Right ventricle myocardium superior (tissue), 1 donor: ENCODE results near the gene KIRREL3. TPM values are rescaled to one million over a fixed set of nuclear protein-coding genes. Genes with fewer than 3 reads are reported as not detected.

Experiments
- ATAC-seq: fragments of 200-7000 bp; cut with Tn5 transposase; one replicate; pipeline ENCODE4 v1.9.1; 2020; ENCODE audit warnings: mild to moderate bottlenecking; ENCODE audit not compliant: poor library complexity
- DNase-seq: peaks from one replicate; pipeline ENCODE4 v3.0.0-alpha.2; 2020
- intact Hi-C: fragments of 100-400 bp; cut with DNase I; formaldehyde crosslinking; loops from one replicate; pipeline ENCODE4 v1.11.2; 2022
- total RNA-seq: library from RNA; stranded (reverse); fragmentation: NEBNext Ultra II Directional; extraction: Animal tissue kit (Norgen Biotek cat#: 25700); gene quantifications from one replicate; pipeline ENCODE4 v1.2.1, GENCODE V29; 2021
- donor health status: DM: no; HTN: yes; CAD: no; lungs with severe emphysema.

Gene KIRREL3
- total RNA-seq, 1 donor from 2014 or later: 0.08 TPM

GRCh38 chr11:126683766-126684728, 316.5 kb downstream of the KIRREL3 start:
- intact Hi-C loops: no loop called here
- DNase-seq (no peak), ATAC-seq (no peak)

GRCh38 chr11:126682590-126682989, 318.0 kb downstream of the KIRREL3 start:
- intact Hi-C loops: no loop called here
- DNase-seq (no peak), ATAC-seq (no peak)

GRCh38 chr11:126680700-126681099, 319.9 kb downstream of the KIRREL3 start:
- intact Hi-C loops: no loop called here
- ATAC-seq (no peak), DNase-seq (no peak)

GRCh38 chr11:126680131-126680530, 320.4 kb downstream of the KIRREL3 start:
- DNase-seq (no peak), ATAC-seq (no peak)
- intact Hi-C loops: no loop called here

GRCh38 chr11:126679033-126679432, 321.5 kb downstream of the KIRREL3 start:
- intact Hi-C loops: no loop called here
- ATAC-seq (no peak), DNase-seq (no peak)

- intact Hi-C loops: no loop called here
- ATAC-seq (no peak), DNase-seq (no peak)
Measured at GRCh38 chr11:126676536-126676935, 324.0 kb downstream of the KIRREL3 start.

- intact Hi-C loops: no loop called here
- DNase-seq (no peak), ATAC-seq (no peak)
Measured at GRCh38 chr11:126673319-126673718, 327.3 kb downstream of the KIRREL3 start.

GRCh38 chr11:126669416-126669815, 331.2 kb downstream of the KIRREL3 start:
- intact Hi-C loops: no loop called here
- ATAC-seq (no peak), DNase-seq (no peak)

- intact Hi-C loops: no loop called here
- no peak for ATAC-seq
- DNase-seq: no peak
Measured at GRCh38 chr11:126664643-126665042, 335.9 kb downstream of the KIRREL3 start.

- no peak for DNase-seq
- intact Hi-C loops: no loop called here
- ATAC-seq: no peak
Measured at GRCh38 chr11:126663749-126664592, 336.6 kb downstream of the KIRREL3 start.

GRCh38 chr11:126662035-126662790, 338.4 kb downstream of the KIRREL3 start:
- intact Hi-C loops: no loop called here

GRCh38 chr11:126660761-126661425, 339.7 kb downstream of the KIRREL3 start:
- DNase-seq (no peak), ATAC-seq (no peak)
- intact Hi-C loops: no loop called here

More at GRCh38 chr11:126662035-126662790, 338.4 kb downstream of the KIRREL3 start:
- ATAC-seq (no peak), DNase-seq (no peak)

GRCh38 chr11:126660321-126660720, 340.2 kb downstream of the KIRREL3 start:
- intact Hi-C loops: no loop called here
- ATAC-seq (no peak), DNase-seq (no peak)

- intact Hi-C loops: no loop called here
- ATAC-seq: no peak
- no peak for DNase-seq
Measured at GRCh38 chr11:126658306-126659056, 342.1 kb downstream of the KIRREL3 start.

GRCh38 chr11:126655807-126656128, 344.8 kb downstream of the KIRREL3 start:
- no peak for DNase-seq
- ATAC-seq: no peak

GRCh38 chr11:126654886-126655806, 345.4 kb downstream of the KIRREL3 start:
- intact Hi-C loops: no loop called here
- ATAC-seq: no peak
- DNase-seq: no peak

More at GRCh38 chr11:126655807-126656128, 344.8 kb downstream of the KIRREL3 start:
- intact Hi-C loops: no loop called here

GRCh38 chr11:126653040-126653439, 347.5 kb downstream of the KIRREL3 start:
- DNase-seq (no peak), ATAC-seq (no peak)
- intact Hi-C loops: no loop called here
